ENCODE data around the gene HP. TPM values are rescaled to one million over a fixed set of nuclear protein-coding genes. Genes with fewer than 3 reads are reported as not detected.
"Not testable (repeated sequence)": the region's sequence is repeated elsewhere in the genome, so short reads cannot be mapped to it uniquely, and the experiment has no call there.

The HP gene
- 10 to 100 TPM in 1 of 4 donors, 1 to 10 TPM in 2, under 1 TPM in 1; 0.32 to 15.2 (median 3.0) TPM for polyA plus RNA-seq
- long read RNA-seq, donor 1: 0 reads
- long read RNA-seq, donor 2: 0 reads
- long read RNA-seq, donor 3: 0 reads
- long read RNA-seq, donor 4: 0 reads
- long read RNA-seq, donor 5: 0 reads
- long read RNA-seq, donor 6: 0 reads
- long read RNA-seq, donor 7: 0 reads
- long read RNA-seq, donor 8: 0 reads
- long read RNA-seq, donor 9: 0 reads
- long read RNA-seq, donor 10: 0 reads

GRCh38 chr16:72054254-72054847 lies at the start of gene HP:
HP (plus strand) TSS chr16:72054505; CDS start chr16:72054653, 148 bp downstream.
- H3K27ac ChIP-seq (ENCODE audit: low read depth in 1 of 3, low read length in 2 of 3); H3K36me3 ChIP-seq (ENCODE audit: control insufficient read depth in 3 of 3, insufficient read depth in 2 of 3, low read depth in 1 of 3, low read length in 3 of 3); H3K27me3 ChIP-seq (ENCODE audit: control insufficient read depth in 3 of 3, insufficient read depth in 3 of 3, low read length in 3 of 3); DNase-seq; H3K4me3 ChIP-seq (ENCODE audit: low read depth in 1 of 3, low read length in 3 of 3); H3K4me1 ChIP-seq (ENCODE audit: control insufficient read depth in 3 of 3, insufficient read depth in 2 of 3, low read depth in 1 of 3, low read length in 2 of 3); H3K9me3 ChIP-seq (ENCODE audit: control insufficient read depth in 2 of 2, insufficient read depth in 1 of 2, low read depth in 1 of 2, low read length in 1 of 2); FAIRE-seq: not testable (repeated sequence)
- 85 to 90% (median 87%) methylated on average over 5 of the region's 5 CpGs for WGBS, 3 donors

DNA sequence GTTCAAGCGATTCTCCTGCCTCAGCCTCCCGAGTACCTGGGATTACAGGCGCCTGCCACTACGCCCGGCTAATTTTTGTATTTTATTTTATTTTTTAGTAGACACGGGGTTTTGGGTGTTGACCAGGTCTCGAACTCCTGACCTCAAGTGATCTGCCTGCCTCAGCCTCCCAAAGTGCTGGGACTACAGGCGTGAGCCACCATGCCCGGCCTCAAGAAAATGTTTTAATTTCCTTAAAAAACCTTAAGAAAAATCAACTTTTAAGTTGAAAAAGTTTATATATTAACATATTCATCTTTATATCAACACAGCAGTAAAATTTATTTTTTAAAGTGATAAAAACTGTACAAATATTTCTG lies 46.3 kb upstream of the HP start:
- not testable (repeated sequence) for FAIRE-seq; H3K4me1 ChIP-seq (ENCODE audit: control insufficient read depth in 3 of 3, insufficient read depth in 2 of 3, low read depth in 1 of 3, low read length in 2 of 3); H3K27ac ChIP-seq (ENCODE audit: low read depth in 1 of 3, low read length in 2 of 3); H3K9me3 ChIP-seq (ENCODE audit: control insufficient read depth in 2 of 2, insufficient read depth in 1 of 2, low read depth in 1 of 2, low read length in 1 of 2); H3K4me3 ChIP-seq (ENCODE audit: low read depth in 1 of 3, low read length in 3 of 3); H3K27me3 ChIP-seq (ENCODE audit: control insufficient read depth in 3 of 3, insufficient read depth in 3 of 3, low read length in 3 of 3); DNase-seq
- H3K36me3 ChIP-seq (ENCODE audit: control insufficient read depth in 3 of 3, insufficient read depth in 2 of 3, low read depth in 1 of 3, low read length in 3 of 3): peaks cover 0 to 11% (median 0%) of the 10 kb centered on the region in 3 donors
- WGBS, 3 donors: 53 to 77% (median 63%) methylated on average over 9 of the region's 9 CpGs

DNA sequence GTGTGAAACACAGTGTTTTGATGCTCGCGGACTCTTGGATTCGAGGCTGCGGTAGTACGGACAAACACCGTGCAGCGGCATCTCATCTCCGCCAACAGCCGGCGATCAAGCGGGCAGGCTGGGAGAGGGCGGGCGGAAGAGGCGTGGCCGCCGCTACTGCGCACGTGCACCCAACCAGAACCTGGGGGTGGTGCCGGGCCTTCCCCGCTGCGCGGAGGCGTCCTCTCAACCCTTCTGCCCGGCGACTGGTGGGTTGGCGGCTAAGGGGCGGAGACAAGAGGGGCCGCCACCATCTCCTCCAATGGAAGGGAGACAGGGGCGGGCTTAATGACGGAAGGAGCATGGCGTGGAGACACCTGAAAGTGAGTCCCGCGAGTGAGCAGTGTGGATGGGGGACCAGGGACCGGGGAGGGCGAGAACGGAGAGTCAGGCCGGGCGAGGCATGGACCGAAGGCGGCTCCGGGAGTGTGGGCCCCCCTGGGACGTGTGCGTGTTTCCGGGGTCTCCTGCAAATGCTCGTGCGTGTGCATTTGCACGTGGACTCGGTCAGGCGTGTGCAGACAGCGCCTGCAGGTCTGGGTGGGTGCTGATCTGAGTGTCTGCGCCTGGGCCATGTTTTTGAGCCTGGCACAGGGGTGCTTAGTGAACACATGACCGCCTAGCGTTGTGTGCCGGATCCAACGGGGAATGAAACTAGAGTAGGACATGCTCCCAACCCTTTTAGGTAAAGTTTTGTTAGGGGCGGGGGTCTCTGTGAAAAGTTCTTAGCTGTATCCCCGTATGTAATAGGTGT lies 45.7 kb upstream of the HP start, which contains the start of gene DHODH:
Gene DHODH (plus strand): TSS at position 321 of the 793 bp plus-strand sequence. CDS start 21 bp downstream, at position 342.
- H3K27ac ChIP-seq (ENCODE audit: low read depth in 1 of 3, low read length in 2 of 3): peak within 1 kb of the TSS in 2 of 3 donors; percentile 58 to 72
- DNase-seq (peak; percentile 98 to 99), FAIRE-seq (no peak)

GRCh38 chr16:72009779-72010178 lies 44.5 kb upstream of the HP start:
- Histone ChIP-seq H3K9me3 (ENCODE audit: control insufficient read depth in 2 of 2, insufficient read depth in 1 of 2, low read depth in 1 of 2, low read length in 1 of 2) (no peaks in the 10 kb centered on the region), H3K27ac (ENCODE audit: low read depth in 1 of 3, low read length in 2 of 3) (no peak overlapping the region), H3K36me3 (ENCODE audit: control insufficient read depth in 3 of 3, insufficient read depth in 2 of 3, low read depth in 1 of 3, low read length in 3 of 3) (peaks cover 0 to 23% (median 0%) of the 10 kb centered on the region in 3 donors), H3K4me3 (ENCODE audit: low read depth in 1 of 3, low read length in 3 of 3) (no peak overlapping the region), H3K27me3 (ENCODE audit: control insufficient read depth in 3 of 3, insufficient read depth in 3 of 3, low read length in 3 of 3) (peaks cover 0 to 3% (median 0%) of the 10 kb centered on the region in 3 donors), H3K4me1 (ENCODE audit: control insufficient read depth in 3 of 3, insufficient read depth in 2 of 3, low read depth in 1 of 3, low read length in 2 of 3) (peaks cover 0 to 5% (median 2%) of the 10 kb centered on the region in 3 donors)
- DNase-seq (no peak), FAIRE-seq (no peak)
- WGBS, 3 donors: 97 to 98% (median 98%) methylated on average over 10 of the region's 10 CpGs

More for the DNA sequence above, 45.7 kb upstream of the HP start, which contains the start of gene DHODH:
- H3K4me3 ChIP-seq (ENCODE audit: low read depth in 1 of 3, low read length in 3 of 3): peak within 1 kb of the TSS; percentile 43 to 96 (median 84)
- H3K9me3 ChIP-seq (ENCODE audit: control insufficient read depth in 2 of 2, insufficient read depth in 1 of 2, low read depth in 1 of 2, low read length in 1 of 2): no peaks in the 10 kb centered on the region
- peaks cover 0 to 2% (median 2%) of the 10 kb centered on the region in 3 donors for H3K4me1 ChIP-seq (ENCODE audit: control insufficient read depth in 3 of 3, insufficient read depth in 2 of 3, low read depth in 1 of 3, low read length in 2 of 3)
- H3K36me3 ChIP-seq (ENCODE audit: control insufficient read depth in 3 of 3, insufficient read depth in 2 of 3, low read depth in 1 of 3, low read length in 3 of 3): peaks cover 0 to 14% (median 0%) of the 10 kb centered on the region in 3 donors
- peaks cover 0 to 3% (median 0%) of the 10 kb centered on the region in 3 donors for H3K27me3 ChIP-seq (ENCODE audit: control insufficient read depth in 3 of 3, insufficient read depth in 3 of 3, low read length in 3 of 3)
- WGBS, 3 donors: 0 to 1% (median 0%) methylated on average over 55 to 57 of the region's 57 CpGs

DNA sequence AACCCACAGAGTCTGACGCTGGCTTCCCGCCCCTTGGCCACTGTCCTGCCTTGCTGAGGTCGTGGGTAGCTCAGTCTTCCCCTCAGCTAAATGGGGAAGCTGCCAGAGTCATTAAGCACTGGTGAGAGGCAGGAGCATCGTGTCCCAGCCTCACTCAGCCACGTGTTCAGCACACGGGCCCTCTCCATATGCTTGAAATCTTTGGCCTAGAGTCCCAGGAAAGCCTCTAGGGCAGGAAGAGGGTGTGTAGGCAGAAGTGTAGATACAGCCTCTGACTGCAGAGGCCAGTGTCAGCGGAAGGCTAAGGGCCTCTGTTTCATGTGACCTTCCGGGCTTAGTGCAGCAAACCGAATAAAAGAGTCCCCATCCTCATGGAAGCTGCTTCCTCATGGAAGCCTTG lies 41.7 kb upstream of the HP start:
- WGBS, 3 donors: 78 to 86% (median 82%) methylated on average over 9 of the region's 9 CpGs
- peaks cover 0 to 5% (median 2%) of the 10 kb centered on the region in 3 donors for H3K4me1 ChIP-seq (ENCODE audit: control insufficient read depth in 3 of 3, insufficient read depth in 2 of 3, low read depth in 1 of 3, low read length in 2 of 3)
- DNase-seq (no peak), FAIRE-seq (no peak)
- H3K27me3 ChIP-seq (ENCODE audit: control insufficient read depth in 3 of 3, insufficient read depth in 3 of 3, low read length in 3 of 3): no peaks in the 10 kb centered on the region
- no peaks in the 10 kb centered on the region for H3K9me3 ChIP-seq (ENCODE audit: control insufficient read depth in 2 of 2, insufficient read depth in 1 of 2, low read depth in 1 of 2, low read length in 1 of 2)
- H3K36me3 ChIP-seq (ENCODE audit: control insufficient read depth in 3 of 3, insufficient read depth in 2 of 3, low read depth in 1 of 3, low read length in 3 of 3): peaks cover 0 to 42% (median 2%) of the 10 kb centered on the region in 3 donors
- H3K27ac ChIP-seq (ENCODE audit: low read depth in 1 of 3, low read length in 2 of 3): no peak overlapping the region
- no peak overlapping the region for H3K4me3 ChIP-seq (ENCODE audit: low read depth in 1 of 3, low read length in 3 of 3)

GRCh38 chr16:72013389-72013788 lies 40.9 kb upstream of the HP start:
- peak overlapping the region in 1 of 3 donors; percentile 61 for H3K27ac ChIP-seq (ENCODE audit: low read depth in 1 of 3, low read length in 2 of 3)
- H3K4me1 ChIP-seq (ENCODE audit: control insufficient read depth in 3 of 3, insufficient read depth in 2 of 3, low read depth in 1 of 3, low read length in 2 of 3): peaks cover 0 to 5% (median 0%) of the 10 kb centered on the region in 3 donors
- H3K36me3 ChIP-seq (ENCODE audit: control insufficient read depth in 3 of 3, insufficient read depth in 2 of 3, low read depth in 1 of 3, low read length in 3 of 3): peaks cover 0 to 48% (median 2%) of the 10 kb centered on the region in 3 donors
- H3K4me3 ChIP-seq (ENCODE audit: low read depth in 1 of 3, low read length in 3 of 3): no peak overlapping the region
- no peaks in the 10 kb centered on the region for H3K9me3 ChIP-seq (ENCODE audit: control insufficient read depth in 2 of 2, insufficient read depth in 1 of 2, low read depth in 1 of 2, low read length in 1 of 2)
- no peak for FAIRE-seq
- no peak for DNase-seq
- 41 to 58% (median 48%) methylated on average over 5 of the region's 5 CpGs for WGBS, 3 donors
- no peaks in the 10 kb centered on the region for H3K27me3 ChIP-seq (ENCODE audit: control insufficient read depth in 3 of 3, insufficient read depth in 3 of 3, low read length in 3 of 3)

- Histone ChIP-seq H3K4me1 (ENCODE audit: control insufficient read depth in 3 of 3, insufficient read depth in 2 of 3, low read depth in 1 of 3, low read length in 2 of 3) (peaks cover 0 to 5% (median 0%) of the 10 kb centered on the region in 3 donors), H3K36me3 (ENCODE audit: control insufficient read depth in 3 of 3, insufficient read depth in 2 of 3, low read depth in 1 of 3, low read length in 3 of 3) (peaks cover 0 to 50% (median 2%) of the 10 kb centered on the region in 3 donors), H3K27me3 (ENCODE audit: control insufficient read depth in 3 of 3, insufficient read depth in 3 of 3, low read length in 3 of 3) (no peaks in the 10 kb centered on the region), H3K27ac (ENCODE audit: low read depth in 1 of 3, low read length in 2 of 3) (peak overlapping the region in 1 of 3 donors; percentile 61), H3K9me3 (ENCODE audit: control insufficient read depth in 2 of 2, insufficient read depth in 1 of 2, low read depth in 1 of 2, low read length in 1 of 2) (no peaks in the 10 kb centered on the region), H3K4me3 (ENCODE audit: low read depth in 1 of 3, low read length in 3 of 3) (no peak overlapping the region)
- FAIRE-seq (no peak), DNase-seq (no peak)
- WGBS, 3 donors: 42 to 60% (median 58%) methylated on average over 15 of the region's 15 CpGs
Measured at GRCh38 chr16:72013888-72014581, 40.3 kb upstream of the HP start.

- 88 to 93% (median 92%) methylated on average over 8 of the region's 8 CpGs for WGBS, 3 donors
- no peak overlapping the region for H3K27ac ChIP-seq (ENCODE audit: low read depth in 1 of 3, low read length in 2 of 3)
- peaks cover 0 to 5% (median 0%) of the 10 kb centered on the region in 3 donors for H3K4me1 ChIP-seq (ENCODE audit: control insufficient read depth in 3 of 3, insufficient read depth in 2 of 3, low read depth in 1 of 3, low read length in 2 of 3)
- DNase-seq (no peak), FAIRE-seq (no peak)
- peaks cover 0 to 50% (median 2%) of the 10 kb centered on the region in 3 donors for H3K36me3 ChIP-seq (ENCODE audit: control insufficient read depth in 3 of 3, insufficient read depth in 2 of 3, low read depth in 1 of 3, low read length in 3 of 3)
- no peak overlapping the region for H3K4me3 ChIP-seq (ENCODE audit: low read depth in 1 of 3, low read length in 3 of 3)
- no peaks in the 10 kb centered on the region for H3K9me3 ChIP-seq (ENCODE audit: control insufficient read depth in 2 of 2, insufficient read depth in 1 of 2, low read depth in 1 of 2, low read length in 1 of 2)
- H3K27me3 ChIP-seq (ENCODE audit: control insufficient read depth in 3 of 3, insufficient read depth in 3 of 3, low read length in 3 of 3): no peaks in the 10 kb centered on the region
Measured at GRCh38 chr16:72014675-72015074, 39.6 kb upstream of the HP start.
